Body of pancreas (tissue), 4 donors: ENCODE data around the gene TMTC2. TPM values are rescaled to one million over a fixed set of nuclear protein-coding genes. Genes with fewer than 3 reads are reported as not detected.

Experiments
- ATAC-seq: fragments of 150-250 bp; one replicate; pipeline ENCODE4 v1.9.1; 2016
- DNase-seq, 4 donors: peaks; one replicate each; pipeline ENCODE4 v3.0.0-alpha.2; 2019
- H3K27ac ChIP-seq, 4 donors: fragments of 200-600 bp; sonication (generic); 1 replicate in 3 of 4; 2 replicates in 1 of 4; pipeline versions ENCODE4 v1.5.1 to v1.6.1; 2016 to 2019; ENCODE audit warnings: mild to moderate bottlenecking in 1 of 4, mixed read lengths in 1 of 4, moderate library complexity in 1 of 4
- H3K27me3 ChIP-seq, 2 donors: fragments of 200-600 bp; sonication (generic); one replicate each; pipeline ENCODE4 v1.6.0; 2016; ENCODE audit warnings: mild to moderate bottlenecking in 1 of 2
- H3K36me3 ChIP-seq, 2 donors: fragments of 200-600 bp; sonication (generic); replicated peaks in 1 of 2; 2 replicates each; pipeline ENCODE4 v1.5.1; 2016; ENCODE audit warnings: low read depth in 2 of 2; ENCODE audit not compliant: insufficient read depth in 1 of 2
- H3K4me1 ChIP-seq: fragments of 200-600 bp; sonication (generic); one replicate; pipeline ENCODE4 v1.6.0; 2016
- H3K4me3 ChIP-seq, 2 donors: fragments of 200-600 bp; sonication (generic); 1 replicate in 1 of 2; 2 replicates in 1 of 2; pipeline ENCODE4 v1.5.1; 2016 to 2019
- H3K9me3 ChIP-seq, 3 donors: fragments of 200-600 bp; sonication (generic); 1 replicate in 2 of 3; 2 replicates in 1 of 3; pipeline ENCODE4 v1.5.1; 2016
- CTCF ChIP-seq, 7 experiments: fragments of 450-650 bp in 4 of 7; fragments of 200-600 bp in 3 of 7; sonication (generic) in 3 of 7; IDR thresholded peaks; one replicate each; pipeline ENCODE4 v1.5.1; 2016 to 2019; ENCODE audit warnings: antibody characterized with exemption in 7 of 7
- POLR2A ChIP-seq, 3 donors: fragments of 450-650 bp; IDR thresholded peaks; one replicate each; pipeline ENCODE4 v1.6.1; 2016; ENCODE audit warnings: antibody characterized with exemption in 3 of 3, mild to moderate bottlenecking in 2 of 3
- WGBS, 2 donors: methylation state at CpG; one replicate each; pipeline ENCODE4 v1.1.5; 2017; 5-methylcytosine and 5-hydroxymethylcytosine counted together
- intact Hi-C: fragments of 100-400 bp; cut with DNase I; formaldehyde crosslinking; loops from one replicate; pipeline ENCODE4 v1.15.1; 2023
- total RNA-seq, 2 donors: library from RNA; depleted of rRNA; stranded (reverse); fragments of >200 nt; gene quantifications; one replicate each; pipeline ENCODE4 v1.1.0, GENCODE V29; 2016

TMTC2 gene
- total RNA-seq, 2 donors from 2014 or later = 10.4 to 20.1 TPM

DNA sequence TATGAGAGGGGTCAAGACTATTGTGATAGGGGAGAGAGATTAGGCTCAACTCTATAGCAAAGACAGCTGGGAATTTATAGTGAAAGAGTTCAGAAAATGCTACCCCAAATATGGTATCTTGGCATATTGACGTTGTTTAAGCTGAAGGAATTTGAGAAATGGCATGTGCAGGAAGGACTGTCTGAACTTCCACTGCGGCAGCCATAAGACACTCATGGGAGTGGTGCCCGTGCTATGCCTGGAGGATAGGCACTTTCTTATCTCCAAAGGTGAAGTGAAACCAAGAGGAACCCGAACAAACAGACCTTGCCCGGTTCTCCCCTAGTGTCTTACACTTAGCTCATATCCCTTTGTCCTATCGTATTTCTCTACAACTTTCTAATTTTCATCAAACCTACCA, 390.3 kb downstream of the TMTC2 start:
- Histone ChIP-seq H3K4me3 (no peak overlapping the region), H3K27ac (no peak overlapping the region), H3K4me1 (peaks cover 4% of the 10 kb centered on the region), H3K9me3 (no peaks in the 10 kb centered on the region), H3K36me3 (no peaks in the 10 kb centered on the region), H3K27me3 (no peaks in the 10 kb centered on the region)
- ATAC-seq = no peak
- TF ChIP-seq POLR2A (IDR thresholded peaks at IDR 0.05) (no peak), CTCF (IDR thresholded peaks at IDR 0.05) (no peak)
- 94 to 96% methylated on average over 6 of the region's 6 CpGs for WGBS, 2 donors
- DNase-seq = no peak
- intact Hi-C loops = no loop called here

DNA sequence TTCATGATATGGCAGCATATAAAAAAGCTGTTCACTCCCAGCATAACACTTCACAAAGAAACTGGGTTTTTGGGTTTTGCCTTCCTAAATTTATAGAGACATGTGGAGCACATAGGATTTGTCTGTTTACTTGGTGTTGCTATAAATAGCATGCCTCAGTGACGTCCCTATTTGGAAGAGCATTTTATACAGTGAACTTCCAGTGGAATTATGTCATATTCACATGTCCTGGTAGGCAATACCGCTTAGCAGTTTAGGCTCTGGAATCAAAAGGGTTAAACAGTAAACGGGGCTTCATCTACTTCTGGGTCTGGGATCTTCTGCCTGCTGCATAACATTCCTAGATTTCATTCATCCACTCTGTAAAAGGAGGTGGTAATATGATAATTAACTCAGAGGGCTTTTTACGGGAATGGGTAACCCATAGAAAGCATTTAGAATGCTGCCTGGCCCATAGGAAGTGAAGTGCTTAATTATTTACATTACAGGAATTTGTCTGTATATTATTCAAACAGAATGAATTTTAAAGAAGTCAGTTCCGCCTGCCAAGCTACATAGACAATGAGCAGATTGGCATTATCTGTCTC, 396.1 kb downstream of the TMTC2 start:
- ATAC-seq (no peak), DNase-seq (no peak)
- no peak for TF ChIP-seq CTCF (IDR thresholded peaks at IDR 0.05)
- no peak for TF ChIP-seq POLR2A (IDR thresholded peaks at IDR 0.05)
- Histone ChIP-seq H3K4me3 (no peak overlapping the region), H3K36me3 (no peaks in the 10 kb centered on the region), H3K9me3 (no peaks in the 10 kb centered on the region), H3K27me3 (no peaks in the 10 kb centered on the region), H3K4me1 (peaks cover 9% of the 10 kb centered on the region), H3K27ac (no peak overlapping the region)
- intact Hi-C loops = no loop called here
- WGBS, 2 donors = 61 to 67% methylated on average over 5 of the region's 5 CpGs

- no peak for DNase-seq
- intact Hi-C loops = no loop called here
- H3K4me3 ChIP-seq = no peak overlapping the region
- 72 to 87% methylated on average over 4 of the region's 4 CpGs for WGBS, 2 donors
- H3K27ac ChIP-seq = no peak overlapping the region
- H3K36me3 ChIP-seq = no peaks in the 10 kb centered on the region
- peaks cover 5% of the 10 kb centered on the region for H3K4me1 ChIP-seq
- no peaks in the 10 kb centered on the region for H3K9me3 ChIP-seq
- no peaks in the 10 kb centered on the region for H3K27me3 ChIP-seq
- TF ChIP-seq POLR2A (IDR thresholded peaks at IDR 0.05) = no peak
- TF ChIP-seq CTCF (IDR thresholded peaks at IDR 0.05) = no peak
- no peak for ATAC-seq
Measured at GRCh38 chr12:83083616-83084015, 396.9 kb downstream of the TMTC2 start.

DNA sequence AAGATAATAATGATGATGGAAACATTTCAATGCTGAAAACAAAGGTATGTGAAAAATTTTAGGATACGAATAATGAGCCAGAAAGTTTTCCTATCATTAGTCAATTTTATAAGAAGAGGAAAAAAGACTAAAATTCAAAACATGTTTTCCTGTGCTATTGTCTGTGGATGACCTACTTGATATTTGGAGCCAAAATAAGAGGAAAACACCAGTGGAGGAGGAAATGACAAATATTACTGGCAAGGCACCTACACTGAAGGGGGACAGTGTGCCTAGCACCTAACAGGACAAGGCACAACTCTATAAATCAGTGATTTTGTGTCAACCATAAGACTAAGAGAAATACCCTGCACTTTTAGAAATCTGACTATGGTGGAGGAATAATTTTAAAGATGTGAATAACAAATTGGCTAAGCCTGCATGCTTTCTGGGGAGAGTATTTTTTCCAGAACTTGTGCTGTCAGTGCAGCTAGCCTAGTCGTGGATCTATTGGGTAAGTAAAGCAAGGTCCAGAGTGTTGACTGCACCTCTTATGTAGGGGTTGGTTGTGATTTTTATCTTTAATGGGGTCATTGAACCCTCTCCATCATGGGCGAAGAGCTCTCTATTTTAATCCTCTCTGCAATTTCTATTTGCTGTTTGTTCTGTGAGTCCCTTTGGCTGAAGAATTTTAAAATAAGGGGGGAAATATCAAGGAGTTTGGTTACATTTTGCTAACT, 398.0 kb downstream of the TMTC2 start:
- Histone ChIP-seq H3K27ac (no peak overlapping the region), H3K27me3 (no peaks in the 10 kb centered on the region), H3K36me3 (no peaks in the 10 kb centered on the region), H3K9me3 (no peaks in the 10 kb centered on the region), H3K4me1 (peaks cover 5% of the 10 kb centered on the region), H3K4me3 (no peak overlapping the region)
- WGBS, 2 donors = 77 to 81% methylated on average over 3 of the region's 3 CpGs
- ATAC-seq (no peak), DNase-seq (no peak)
- TF ChIP-seq CTCF (IDR thresholded peaks at IDR 0.05) (no peak), POLR2A (IDR thresholded peaks at IDR 0.05) (no peak)
- intact Hi-C loops = no loop called here

GRCh38 chr12:83086023-83086422, 399.3 kb downstream of the TMTC2 start:
- intact Hi-C loops = no loop called here
- no peaks in the 10 kb centered on the region for H3K9me3 ChIP-seq
- no peak overlapping the region for H3K4me3 ChIP-seq
- 90 to 98% methylated on average over 8 to 9 of the region's 10 CpGs for WGBS, 2 donors
- H3K36me3 ChIP-seq = no peaks in the 10 kb centered on the region
- no peak for TF ChIP-seq POLR2A (IDR thresholded peaks at IDR 0.05)
- no peak for TF ChIP-seq CTCF (IDR thresholded peaks at IDR 0.05)
- H3K27ac ChIP-seq = no peak overlapping the region
- peaks cover 5% of the 10 kb centered on the region for H3K4me1 ChIP-seq
- DNase-seq (no peak), ATAC-seq (no peak)
- H3K27me3 ChIP-seq = no peaks in the 10 kb centered on the region
